Gastrocnemius medialis (tissue), 4 donors: ENCODE measurements around the gene FRK. TPM values are rescaled to one million over a fixed set of nuclear protein-coding genes. Genes with fewer than 3 reads are reported as not detected.

Experiments
- ATAC-seq, 2 donors: fragments of 150-250 bp; one replicate each; pipeline ENCODE4 v1.9.1; 2016
- DNase-seq, 2 donors: peaks; one replicate each; pipeline ENCODE4 v3.0.0-alpha.2; 2019
- H3K27ac ChIP-seq, 4 donors: fragments of 200-600 bp; sonication (generic); 1 replicate in 1 of 4; 2 replicates in 3 of 4; pipeline ENCODE4 v1.5.1; 2016 to 2018; ENCODE audit warnings: mild to moderate bottlenecking in 2 of 4, moderate library complexity in 1 of 4
- H3K27me3 ChIP-seq, 3 donors: fragments of 200-600 bp; sonication (generic) in 2 of 3; 1 replicate in 1 of 3; 2 replicates in 2 of 3; pipeline versions ENCODE4 v1.5.1 to v1.6.0; 2016 to 2019; ENCODE audit warnings: mild to moderate bottlenecking in 1 of 3, moderate library complexity in 1 of 3
- H3K36me3 ChIP-seq, 2 donors: fragments of 200-600 bp; sonication (generic) in 1 of 2; one replicate each; pipeline ENCODE4 v1.5.1; 2017 to 2018
- H3K4me1 ChIP-seq, 2 donors: fragments of 200-600 bp; sonication (generic) in 1 of 2; one replicate each; pipeline ENCODE4 v1.5.1; 2016 to 2017; ENCODE audit warnings: mild to moderate bottlenecking in 2 of 2
- H3K4me3 ChIP-seq, 4 donors: fragments of 200-600 bp; sonication (generic) in 3 of 4; 1 replicate in 1 of 4; 2 replicates in 3 of 4; pipeline ENCODE4 v1.5.1; 2016 to 2019; ENCODE audit warnings: mild to moderate bottlenecking in 2 of 4
- H3K9me3 ChIP-seq, 3 donors: fragments of 200-600 bp; sonication (generic) in 2 of 3; 1 replicate in 1 of 3; 2 replicates in 2 of 3; pipeline ENCODE4 v1.5.1; 2016 to 2019
- POLR2A ChIP-seq, 2 donors: fragments of 450-650 bp; IDR thresholded peaks; one replicate each; pipeline ENCODE4 v1.6.1; 2017; ENCODE audit warnings: antibody characterized with exemption in 2 of 2, mild to moderate bottlenecking in 2 of 2, moderate library complexity in 2 of 2
- in situ Hi-C, 4 donors: fragments of 200-750 bp; cut with MboI; loops; one replicate each; pipeline versions ENCODE4 v1.15.0 to v1.8.0; 2017; ENCODE audit warnings: low sequenced_read_pairs in 4 of 4
- intact Hi-C: fragments of 100-400 bp; cut with DNase I; formaldehyde crosslinking; loops from one replicate; pipeline ENCODE4 v1.15.1; 2023; ENCODE audit warnings: low total_unique reads
- total RNA-seq, 4 donors: library from RNA; depleted of rRNA; stranded (reverse); fragments of >200 nt; gene quantifications; one replicate each; pipeline versions ENCODE4 v1.1.0 to v1.2.3, GENCODE V29; 2016
- TF ChIP-seq, protein P1 (sequence below), 5 experiments: fragments of 450-650 bp in 3 of 5; fragments of 200-600 bp in 2 of 5; sonication (generic) in 2 of 5; IDR thresholded peaks in 4 of 5; conservative IDR thresholded peaks in 1 of 5; 1 replicate in 4 of 5; 2 replicates in 1 of 5; pipeline ENCODE4 v1.5.1; 2016 to 2019; ENCODE audit warnings: antibody characterized with exemption in 5 of 5, mild to moderate bottlenecking in 3 of 5, moderate library complexity in 3 of 5

FRK gene
- total RNA-seq, 4 donors from 2014 or later, result 1.3 to 4.8 (median 1.7) TPM

DNA sequence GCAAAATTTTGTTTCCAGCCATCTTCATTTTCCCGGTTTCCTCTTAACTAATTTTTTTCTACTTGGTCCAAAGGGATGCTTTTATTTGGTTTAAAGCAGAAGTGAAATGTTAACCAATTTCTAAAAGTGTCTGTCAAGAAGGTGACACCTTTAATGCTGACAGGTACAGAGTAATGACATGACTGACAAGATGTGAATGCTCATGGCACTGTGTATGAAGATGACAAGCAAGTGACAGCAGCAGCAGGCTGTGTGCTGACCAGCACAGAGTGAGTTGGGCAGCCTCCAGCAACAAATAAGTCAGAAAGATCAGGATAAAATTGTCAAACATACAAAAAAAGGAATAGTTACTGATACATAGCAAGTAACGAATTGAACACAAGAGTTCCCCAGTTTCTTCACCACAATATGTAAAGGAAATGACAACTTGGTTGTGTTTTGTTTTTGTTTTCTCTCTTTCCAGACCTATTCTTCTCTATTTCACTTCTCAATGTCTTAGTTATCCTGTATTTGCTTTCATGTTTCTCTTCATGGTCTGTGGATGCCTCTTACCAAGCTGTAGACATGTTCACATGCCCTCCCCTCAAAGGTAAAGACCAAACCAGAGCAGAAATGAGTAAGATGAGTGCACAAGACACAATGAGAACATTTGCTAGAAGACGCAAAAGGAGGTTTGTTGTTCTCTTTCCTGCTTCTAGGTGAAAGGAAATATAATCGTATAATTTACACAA lies 174.9 kb downstream of the FRK start:
- in situ Hi-C loops (no loop called here), intact Hi-C loops (no loop called here)
- Histone ChIP-seq H3K27me3 (no peaks in the 10 kb centered on the region), H3K9me3 (no peaks in the 10 kb centered on the region), H3K27ac (no peak overlapping the region), H3K36me3 (no peaks in the 10 kb centered on the region), H3K4me1 (no peaks in the 10 kb centered on the region), H3K4me3 (no peak overlapping the region)
- TF ChIP-seq, protein P1, sequence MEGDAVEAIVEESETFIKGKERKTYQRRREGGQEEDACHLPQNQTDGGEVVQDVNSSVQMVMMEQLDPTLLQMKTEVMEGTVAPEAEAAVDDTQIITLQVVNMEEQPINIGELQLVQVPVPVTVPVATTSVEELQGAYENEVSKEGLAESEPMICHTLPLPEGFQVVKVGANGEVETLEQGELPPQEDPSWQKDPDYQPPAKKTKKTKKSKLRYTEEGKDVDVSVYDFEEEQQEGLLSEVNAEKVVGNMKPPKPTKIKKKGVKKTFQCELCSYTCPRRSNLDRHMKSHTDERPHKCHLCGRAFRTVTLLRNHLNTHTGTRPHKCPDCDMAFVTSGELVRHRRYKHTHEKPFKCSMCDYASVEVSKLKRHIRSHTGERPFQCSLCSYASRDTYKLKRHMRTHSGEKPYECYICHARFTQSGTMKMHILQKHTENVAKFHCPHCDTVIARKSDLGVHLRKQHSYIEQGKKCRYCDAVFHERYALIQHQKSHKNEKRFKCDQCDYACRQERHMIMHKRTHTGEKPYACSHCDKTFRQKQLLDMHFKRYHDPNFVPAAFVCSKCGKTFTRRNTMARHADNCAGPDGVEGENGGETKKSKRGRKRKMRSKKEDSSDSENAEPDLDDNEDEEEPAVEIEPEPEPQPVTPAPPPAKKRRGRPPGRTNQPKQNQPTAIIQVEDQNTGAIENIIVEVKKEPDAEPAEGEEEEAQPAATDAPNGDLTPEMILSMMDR (IDR thresholded peaks at IDR 0.05 in 4 of 5, conservative IDR thresholded peaks at IDR 0.05 in 1 of 5), result no peak
- no peak for TF ChIP-seq POLR2A (IDR thresholded peaks at IDR 0.05)
- DNase-seq, result no peak
- no peak for ATAC-seq

DNA sequence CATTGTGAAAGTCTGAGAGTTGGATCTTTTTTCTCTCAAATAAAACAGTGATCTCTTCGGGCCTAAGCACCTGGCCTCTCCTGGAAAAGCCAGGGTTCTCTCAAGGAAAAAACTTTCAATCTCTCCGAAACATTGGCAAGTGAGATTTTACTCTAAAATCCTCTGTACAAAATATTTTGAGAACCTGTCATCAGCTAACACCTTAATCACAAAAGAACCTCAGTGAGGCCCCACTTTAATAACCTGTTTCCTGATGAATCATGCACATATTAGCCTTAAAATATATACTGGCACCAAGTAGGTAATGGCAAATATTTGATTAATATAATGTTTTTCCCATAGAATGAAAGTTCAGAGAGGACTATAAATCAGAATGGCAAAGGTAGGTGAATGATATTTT lies 177.9 kb downstream of the FRK start:
- Histone ChIP-seq H3K27ac (no peak overlapping the region), H3K27me3 (no peaks in the 10 kb centered on the region), H3K4me3 (no peak overlapping the region), H3K9me3 (no peaks in the 10 kb centered on the region), H3K36me3 (no peaks in the 10 kb centered on the region), H3K4me1 (no peaks in the 10 kb centered on the region)
- intact Hi-C loops (no loop called here), in situ Hi-C loops (no loop called here)
- no peak for DNase-seq
- TF ChIP-seq, protein P1 (IDR thresholded peaks at IDR 0.05 in 4 of 5, conservative IDR thresholded peaks at IDR 0.05 in 1 of 5), result no peak
- TF ChIP-seq POLR2A (IDR thresholded peaks at IDR 0.05), result no peak
- ATAC-seq, result no peak

DNA sequence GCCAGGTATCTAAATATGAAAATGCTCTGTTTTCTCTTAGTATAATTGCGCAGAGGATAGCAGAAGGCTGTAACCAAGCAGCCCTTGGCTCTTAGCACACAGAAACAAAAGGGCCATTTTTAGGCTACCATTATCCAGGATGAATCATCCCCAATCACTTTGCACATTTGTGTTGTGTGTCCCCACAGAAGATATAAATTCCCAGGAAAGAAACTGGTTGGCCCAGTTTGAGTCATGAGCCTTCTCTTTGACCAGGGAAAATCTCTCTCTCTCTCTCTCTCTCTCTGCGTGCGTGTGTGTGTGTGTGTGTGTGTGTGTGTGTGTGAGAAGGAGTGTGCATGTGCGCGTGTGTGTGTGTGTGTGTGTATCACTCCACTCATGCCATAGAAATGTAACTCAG lies 178.5 kb downstream of the FRK start:
- Histone ChIP-seq H3K4me1 (no peaks in the 10 kb centered on the region), H3K9me3 (no peaks in the 10 kb centered on the region), H3K4me3 (no peak overlapping the region), H3K36me3 (no peaks in the 10 kb centered on the region), H3K27me3 (no peaks in the 10 kb centered on the region), H3K27ac (no peak overlapping the region)
- in situ Hi-C loops, result no loop called here
- ATAC-seq (no peak), DNase-seq (no peak)
- no peak for TF ChIP-seq POLR2A (IDR thresholded peaks at IDR 0.05)
- TF ChIP-seq, protein P1 (IDR thresholded peaks at IDR 0.05 in 4 of 5, conservative IDR thresholded peaks at IDR 0.05 in 1 of 5), result no peak
- intact Hi-C loops, result no loop called here

Other genes starting within 250 kb of the FRK start
- gene NT5DC1, start 40.0 kb upstream of the FRK start, total RNA-seq, result 10 to 100 TPM in 3 of 4 donors, 1 to 10 TPM in 1; 7.0 to 15.4 (median 12.0) TPM
- not detected for gene COL10A1, start 65.2 kb upstream of the FRK start, total RNA-seq
- gene TSPYL4, start 193.2 kb upstream of the FRK start, total RNA-seq, result 1 to 10 TPM; 2.8 to 4.8 (median 3.8) TPM
- gene TSPYL1, start 219.0 kb upstream of the FRK start, total RNA-seq, result 100 to 1,000 TPM in 1 of 4 donors, 10 to 100 TPM in 3; 74.2 to 160 (median 81.2) TPM